Colonic mucosa (tissue), 4 donors: ENCODE measurements around the gene SNRNP25. TPM values are rescaled to one million over a fixed set of nuclear protein-coding genes. Genes with fewer than 3 reads are reported as not detected.

Source experiments
- DNase-seq: peaks from one replicate; pipeline ENCODE4 v3.0.0-alpha.2; 2020
- H3K27ac ChIP-seq: fragments of 200-600 bp; one replicate; pipeline ENCODE4 v1.8.0; 2021
- H3K27me3 ChIP-seq: fragments of 200-600 bp; one replicate; pipeline ENCODE4 v1.8.0; 2021
- H3K36me3 ChIP-seq: fragments of 200-600 bp; one replicate; pipeline ENCODE4 v1.8.0; 2021
- H3K4me1 ChIP-seq: fragments of 200-600 bp; one replicate; pipeline ENCODE4 v1.8.0; 2021; ENCODE audit warnings: mild to moderate bottlenecking
- H3K4me3 ChIP-seq: fragments of 200-600 bp; one replicate; pipeline ENCODE4 v1.8.0; 2021
- H3K9ac ChIP-seq, 2 donors: one replicate each; pipeline ENCODE4 v1.7.0; 2013; ENCODE audit warnings: control low read depth in 2 of 2, low read depth in 2 of 2, low read length in 2 of 2
- H3K9me3 ChIP-seq: fragments of 200-600 bp; one replicate; pipeline ENCODE4 v1.8.0; 2021
- intact Hi-C: fragments of 100-400 bp; cut with DNase I; formaldehyde crosslinking; loops from one replicate; pipeline ENCODE4 v1.14.1; 2022
- total RNA-seq, 2 donors: library from RNA; stranded (reverse); fragmentation: NEBNext Ultra II Directional in 1 of 2; extraction: Animal tissue kit (Norgen Biotek cat#: 25700) in 1 of 2; gene quantifications; one replicate each; pipeline ENCODE4 v1.2.1, GENCODE V29; 2021
- TF ChIP-seq, protein P1 (sequence below): fragments of 200-600 bp; IDR thresholded peaks from one replicate; pipeline ENCODE4 v1.8.0; 2022; ENCODE audit warnings: antibody characterized with exemption, mild to moderate bottlenecking
- donor health status: healthy.
- donor health status: DM: no; HTN: no; CAD: no.
- donor health status: DM: no; HTN: no; CAD: no.

SNRNP25 gene
- total RNA-seq, 2 donors from 2014 or later, result 20.6 to 48.3 TPM

DNA sequence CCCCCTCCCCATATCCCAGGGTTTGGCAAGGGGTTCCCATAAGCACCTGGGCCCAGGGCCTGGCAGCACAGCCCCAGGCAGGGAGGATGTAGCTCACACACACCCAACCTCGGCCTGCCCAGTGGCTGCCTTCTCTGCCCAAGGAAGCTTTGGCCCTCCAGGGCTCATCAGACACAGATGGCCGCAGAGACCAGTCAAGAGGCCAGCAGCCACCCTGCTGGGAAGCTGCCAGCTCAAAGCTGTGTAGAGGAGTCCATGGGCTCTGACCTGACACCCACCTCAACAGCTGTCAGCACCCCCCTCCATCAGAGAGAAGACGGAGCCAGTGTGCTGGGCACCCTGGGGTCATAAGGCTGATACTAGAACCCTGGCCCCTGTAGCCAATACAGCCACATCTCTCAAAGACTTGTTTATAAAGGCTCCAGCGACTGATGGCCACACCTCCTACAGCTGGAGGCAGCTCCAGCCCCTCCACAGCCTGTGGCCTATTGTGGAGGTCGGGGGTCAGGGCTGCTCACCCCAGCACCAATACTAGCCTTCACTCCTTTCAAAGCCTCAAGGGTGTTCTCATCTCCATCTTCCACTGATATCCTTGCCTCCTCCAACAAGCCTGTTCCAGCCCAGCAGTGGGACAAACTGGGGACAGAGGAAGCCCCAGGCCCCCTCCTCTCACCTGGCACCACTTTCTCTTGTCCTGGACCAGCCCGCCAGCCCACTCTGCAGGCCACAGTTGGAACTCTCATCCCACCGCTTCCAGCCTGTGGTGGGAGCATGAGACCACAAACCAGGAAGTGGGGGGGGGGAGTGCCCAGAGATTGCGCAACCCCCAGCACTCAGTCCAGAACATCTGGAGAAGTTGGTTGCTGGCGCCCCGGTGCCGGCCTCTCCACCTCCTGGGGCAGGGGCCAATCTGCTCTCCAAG lies 22.2 kb downstream of the SNRNP25 start:
- H3K9me3 ChIP-seq, result no peaks in the 10 kb centered on the region
- peak; percentile 63 for DNase-seq
- H3K9ac ChIP-seq, result peak overlapping the region; percentile 30 to 48
- H3K4me3 ChIP-seq, result no peak overlapping the region
- H3K36me3 ChIP-seq, result no peaks in the 10 kb centered on the region
- H3K27ac ChIP-seq, result peak overlapping the region; percentile 96
- intact Hi-C loops, result no loop called here
- TF ChIP-seq, protein P1, sequence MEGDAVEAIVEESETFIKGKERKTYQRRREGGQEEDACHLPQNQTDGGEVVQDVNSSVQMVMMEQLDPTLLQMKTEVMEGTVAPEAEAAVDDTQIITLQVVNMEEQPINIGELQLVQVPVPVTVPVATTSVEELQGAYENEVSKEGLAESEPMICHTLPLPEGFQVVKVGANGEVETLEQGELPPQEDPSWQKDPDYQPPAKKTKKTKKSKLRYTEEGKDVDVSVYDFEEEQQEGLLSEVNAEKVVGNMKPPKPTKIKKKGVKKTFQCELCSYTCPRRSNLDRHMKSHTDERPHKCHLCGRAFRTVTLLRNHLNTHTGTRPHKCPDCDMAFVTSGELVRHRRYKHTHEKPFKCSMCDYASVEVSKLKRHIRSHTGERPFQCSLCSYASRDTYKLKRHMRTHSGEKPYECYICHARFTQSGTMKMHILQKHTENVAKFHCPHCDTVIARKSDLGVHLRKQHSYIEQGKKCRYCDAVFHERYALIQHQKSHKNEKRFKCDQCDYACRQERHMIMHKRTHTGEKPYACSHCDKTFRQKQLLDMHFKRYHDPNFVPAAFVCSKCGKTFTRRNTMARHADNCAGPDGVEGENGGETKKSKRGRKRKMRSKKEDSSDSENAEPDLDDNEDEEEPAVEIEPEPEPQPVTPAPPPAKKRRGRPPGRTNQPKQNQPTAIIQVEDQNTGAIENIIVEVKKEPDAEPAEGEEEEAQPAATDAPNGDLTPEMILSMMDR, result no peak
- H3K27me3 ChIP-seq, result no peaks in the 10 kb centered on the region
- peaks cover 26% of the 10 kb centered on the region for H3K4me1 ChIP-seq

DNA sequence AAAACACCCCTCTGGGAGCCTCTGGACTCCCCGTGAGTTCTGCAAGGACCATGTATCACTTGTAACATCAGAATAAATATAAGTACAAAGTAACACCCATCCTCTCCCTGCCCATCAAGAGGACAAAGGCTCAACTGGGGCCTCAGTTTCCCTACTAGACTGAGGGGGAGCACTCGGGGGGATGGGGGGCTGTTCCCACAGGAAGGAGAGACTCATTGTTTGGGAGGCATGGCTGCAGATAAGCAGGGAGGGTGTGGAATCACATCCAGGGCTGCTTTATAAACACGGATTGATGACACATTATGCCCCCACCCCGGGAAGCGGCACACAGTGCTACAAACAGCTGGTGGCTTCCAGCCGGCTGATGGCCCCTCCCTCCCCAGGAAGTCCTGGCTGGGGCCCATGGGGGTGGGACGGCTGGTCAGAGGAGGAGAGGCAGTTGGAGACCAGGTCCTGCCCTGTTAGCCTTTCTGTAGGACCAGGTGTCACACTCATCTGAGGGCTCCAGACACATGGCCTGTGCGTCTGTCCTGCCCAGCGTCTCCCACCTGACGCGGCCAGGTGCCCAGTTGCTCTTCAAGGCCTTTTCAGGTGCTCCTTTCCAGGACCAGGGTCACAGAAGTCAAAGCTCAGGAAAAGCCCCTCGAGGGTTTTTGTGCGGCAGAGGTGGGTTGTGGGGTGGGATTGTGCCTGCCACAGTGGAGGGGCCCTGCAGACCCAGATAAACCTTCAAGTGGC lies 23.1 kb downstream of the SNRNP25 start:
- DNase-seq, result peak; percentile 83
- peak overlapping the region; percentile 78 to 99 for H3K9ac ChIP-seq
- H3K4me1 ChIP-seq, result peaks cover 18% of the 10 kb centered on the region
- H3K36me3 ChIP-seq, result no peaks in the 10 kb centered on the region
- TF ChIP-seq, protein P1, result no peak
- H3K27me3 ChIP-seq, result no peaks in the 10 kb centered on the region
- H3K9me3 ChIP-seq, result no peaks in the 10 kb centered on the region
- H3K4me3 ChIP-seq, result peak overlapping the region; percentile 95
- peak overlapping the region; percentile 96 for H3K27ac ChIP-seq
- intact Hi-C loops, result no loop called here

DNA sequence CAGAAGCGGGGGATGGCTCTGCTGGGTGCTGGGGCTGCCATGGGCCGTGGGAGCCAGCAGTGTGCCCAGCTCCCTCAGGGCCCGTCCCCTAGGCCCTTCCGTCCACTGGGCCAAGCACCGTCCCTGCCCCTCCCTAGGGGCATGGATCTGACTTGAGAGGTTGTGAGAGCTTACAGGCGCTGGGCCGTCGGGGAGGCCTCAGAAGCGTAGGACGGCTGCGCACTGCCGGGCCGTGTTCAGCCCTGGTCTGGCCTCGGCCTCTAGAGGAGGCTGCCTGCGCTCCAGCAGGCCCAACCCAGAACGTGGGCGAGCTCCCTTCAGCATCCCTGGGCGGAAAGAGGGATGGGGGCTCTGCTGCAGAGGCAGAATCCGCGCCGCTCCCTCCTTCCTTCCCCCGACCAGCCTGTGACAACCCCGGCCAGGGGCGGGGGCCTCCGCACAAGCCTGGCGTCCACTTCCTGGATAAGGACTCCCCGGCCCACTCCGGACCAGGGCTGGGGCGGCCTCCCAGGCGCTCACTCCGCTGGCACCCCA lies 23.7 kb downstream of the SNRNP25 start:
- peaks cover 18% of the 10 kb centered on the region for H3K4me1 ChIP-seq
- DNase-seq, result peak; percentile 56
- H3K9me3 ChIP-seq, result no peaks in the 10 kb centered on the region
- no peaks in the 10 kb centered on the region for H3K36me3 ChIP-seq
- no peaks in the 10 kb centered on the region for H3K27me3 ChIP-seq
- TF ChIP-seq, protein P1, result no peak
- H3K4me3 ChIP-seq, result peak overlapping the region; percentile 95
- peak overlapping the region; percentile 78 to 99 for H3K9ac ChIP-seq
- intact Hi-C loops, result no loop called here
- H3K27ac ChIP-seq, result peak overlapping the region; percentile 96

DNA sequence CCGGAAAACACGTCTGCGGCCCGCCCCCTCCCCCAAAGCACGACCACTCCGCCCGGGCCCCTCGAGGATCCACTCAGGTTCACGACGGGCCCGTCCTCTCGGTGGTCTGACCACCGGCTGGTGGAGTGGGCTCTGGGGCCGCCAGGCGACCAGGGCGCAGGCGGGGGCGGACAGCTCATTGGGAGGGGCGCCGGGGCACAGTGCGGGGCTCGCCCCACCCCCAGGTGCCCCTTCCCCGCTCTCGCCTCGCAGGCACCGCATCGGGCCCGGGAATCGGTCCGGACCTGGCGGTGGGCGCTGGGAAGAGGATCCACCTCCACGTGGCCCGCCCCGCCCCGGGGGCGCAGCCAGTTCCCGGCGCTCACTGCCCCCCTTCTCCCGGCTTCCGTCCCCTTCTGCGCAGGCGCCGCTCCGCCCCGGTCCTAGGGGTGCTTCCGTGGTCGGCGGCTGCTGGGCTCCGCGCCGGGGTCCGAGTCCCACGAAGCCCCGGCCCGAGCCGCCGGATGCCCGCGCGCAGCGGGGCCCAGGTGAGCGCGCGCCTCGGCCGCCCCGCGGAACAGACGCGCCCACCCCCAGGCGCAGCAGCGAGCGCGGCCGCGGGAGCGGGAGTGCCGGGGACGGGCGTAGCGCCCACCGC lies 24.3 kb downstream of the SNRNP25 start, which contains the start of gene MPG:
TSS of gene MPG (plus strand) at position 419 of the 637 bp plus-strand sequence. CDS start at position 504, 85 bp downstream.
- Histone ChIP-seq H3K4me1 (peaks cover 18% of the 10 kb centered on the region), H3K36me3 (no peaks in the 10 kb centered on the region), H3K27ac (peak within 1 kb of the TSS; percentile 96), H3K9ac (peak within 1 kb of the TSS; percentile 78 to 99), H3K4me3 (peak within 1 kb of the TSS; percentile 95), H3K27me3 (no peaks in the 10 kb centered on the region), H3K9me3 (no peaks in the 10 kb centered on the region)
- TF ChIP-seq, protein P1, result no peak
- intact Hi-C loops, result no loop called here
- peak; percentile 90 for DNase-seq
